Measurements from ENCODE around the gene STAT3. TPM values are rescaled to one million over a fixed set of nuclear protein-coding genes. Genes with fewer than 3 reads are reported as not detected.

STAT3 gene
- total and polyA plus RNA-seq, 9 of the 15 experiments (the other 6 are each of a cell fraction or from before 2014, with no cell fraction given) = 90.0 to 179 (median 114) TPM

GRCh38 chr17:42317266-42317845, 70.9 kb downstream of the STAT3 start (continued):
- TF ChIP-seq MTF1 (CRISPR knock-in tag; IDR thresholded peaks at IDR 0.05; ENCODE audit: borderline replicate concordance) (no peak), HNRNPL (IDR thresholded peaks at IDR 0.05; ENCODE audit: low read depth, low read length) (no peak; the same call in 1 of the 2 replicates), ZNF695 (CRISPR knock-in tag; IDR thresholded peaks at IDR 0.05) (no peak), THRAP3 (IDR thresholded peaks at IDR 0.05; ENCODE audit: borderline replicate concordance) (no peak), HDAC2 (IDR thresholded peaks at IDR 0.05) (peak; percentile 20; the same call in 1 of the 2 replicates), EGR1 (conservative IDR thresholded peaks at IDR 0.05) (no peak), POLR2A (conservative IDR thresholded peaks at IDR 0.05) (peak; percentile 52), HOXB6 (CRISPR knock-in tag; IDR thresholded peaks at IDR 0.05; ENCODE audit: borderline replicate concordance) (no peak), ZKSCAN8 (CRISPR knock-in tag; IDR thresholded peaks at IDR 0.05) (no peak), CREB3L1 (IDR thresholded peaks at IDR 0.05; ENCODE audit: borderline replicate concordance, low read depth) (no peak), ZNF253 (CRISPR knock-in tag; conservative IDR thresholded peaks at IDR 0.05) (no peak), JUND (IDR thresholded peaks at IDR 0.05; ENCODE audit: borderline replicate concordance, low read depth, low read length) (no peak), JUND (tag; IDR thresholded peaks at IDR 0.05; ENCODE audit: borderline replicate concordance, low read depth, low read length) (peak; percentile 22; the same call in 1 of the 3 replicates), ZNF592 (IDR thresholded peaks at IDR 0.05) (peak; percentile 98), PTRF (tag; IDR thresholded peaks at IDR 0.05) (no peak), KDM2B (CRISPR knock-in tag; IDR thresholded peaks at IDR 0.05) (no peak), RBM25 (IDR thresholded peaks at IDR 0.05; ENCODE audit: low read depth, low read length, severe bottlenecking) (no peak), SRSF7 (optimal IDR thresholded peaks at IDR 0.05; ENCODE audit: low read depth, low read length) (no peak), HINFP (tag; conservative IDR thresholded peaks at IDR 0.05; ENCODE audit: low read depth) (no peak), PTTG1 (tag; IDR thresholded peaks at IDR 0.05; ENCODE audit: low read depth) (no peak), GMEB1 (CRISPR knock-in tag; IDR thresholded peaks at IDR 0.05) (no peak)
